PC-9 (cell line): ENCODE data around the gene SMIM22.

Experiments
- EZH2 ChIP-seq: fragments of 200-600 bp; sonication (generic); IDR thresholded peaks from 2 replicates; pipeline ENCODE4 v1.8.0; 2017; ENCODE audit warnings: antibody characterized with exemption, low read depth
- TF ChIP-seq, protein P1 (sequence below): fragments of 200-600 bp; sonication (generic); conservative IDR thresholded peaks from 2 replicates; pipeline ENCODE4 v1.6.1; 2017; ENCODE audit warnings: mixed run types, antibody characterized with exemption, mild to moderate bottlenecking, moderate library complexity

DNA sequence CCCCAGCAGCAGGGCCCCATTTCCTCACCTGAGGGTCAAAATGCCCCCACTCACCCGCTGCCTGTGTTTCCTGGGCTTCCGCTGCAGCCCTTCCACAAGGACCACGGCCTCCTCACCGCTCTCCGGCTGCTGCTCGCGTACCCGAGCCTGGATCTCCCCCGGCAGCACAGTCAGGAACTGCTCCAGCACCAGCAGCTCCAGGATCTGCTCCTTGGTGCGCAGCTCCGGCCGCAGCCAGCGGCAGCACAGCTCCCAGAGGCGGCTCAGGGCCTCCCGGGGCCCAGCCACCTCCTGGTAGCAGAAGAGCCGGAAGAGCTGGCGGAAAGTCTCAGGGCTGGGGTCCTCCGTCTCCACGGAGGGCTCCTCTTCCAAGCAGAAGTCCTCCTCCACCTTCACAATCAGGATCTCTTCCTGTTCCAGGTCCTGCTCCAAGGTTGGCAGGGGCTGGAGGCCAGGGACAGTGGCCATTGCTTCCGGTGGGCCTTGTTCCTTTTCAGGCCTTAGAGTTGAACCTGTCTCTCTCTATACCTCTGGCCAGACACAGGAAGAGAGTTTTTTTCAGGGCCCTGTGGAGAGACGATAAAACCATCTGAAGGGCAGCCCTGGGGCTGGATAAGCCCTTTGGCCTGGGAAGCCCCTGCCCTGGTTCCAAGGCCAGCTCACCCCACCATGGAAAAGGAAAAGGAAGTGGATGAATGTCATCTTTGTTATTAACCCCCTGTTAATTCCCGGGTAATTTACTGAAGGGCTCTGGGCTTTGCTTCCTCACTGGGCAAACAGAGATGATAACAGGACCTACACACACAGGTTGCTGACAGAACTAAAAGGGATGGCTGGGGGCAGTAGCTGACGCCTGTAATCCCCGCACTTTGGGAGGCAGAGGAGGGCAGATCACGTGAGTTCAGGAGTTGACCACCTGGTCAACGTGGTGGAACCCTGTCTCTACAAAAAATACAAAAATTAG is 29.4 kb upstream of the SMIM22 start:
- TF ChIP-seq, protein P1, sequence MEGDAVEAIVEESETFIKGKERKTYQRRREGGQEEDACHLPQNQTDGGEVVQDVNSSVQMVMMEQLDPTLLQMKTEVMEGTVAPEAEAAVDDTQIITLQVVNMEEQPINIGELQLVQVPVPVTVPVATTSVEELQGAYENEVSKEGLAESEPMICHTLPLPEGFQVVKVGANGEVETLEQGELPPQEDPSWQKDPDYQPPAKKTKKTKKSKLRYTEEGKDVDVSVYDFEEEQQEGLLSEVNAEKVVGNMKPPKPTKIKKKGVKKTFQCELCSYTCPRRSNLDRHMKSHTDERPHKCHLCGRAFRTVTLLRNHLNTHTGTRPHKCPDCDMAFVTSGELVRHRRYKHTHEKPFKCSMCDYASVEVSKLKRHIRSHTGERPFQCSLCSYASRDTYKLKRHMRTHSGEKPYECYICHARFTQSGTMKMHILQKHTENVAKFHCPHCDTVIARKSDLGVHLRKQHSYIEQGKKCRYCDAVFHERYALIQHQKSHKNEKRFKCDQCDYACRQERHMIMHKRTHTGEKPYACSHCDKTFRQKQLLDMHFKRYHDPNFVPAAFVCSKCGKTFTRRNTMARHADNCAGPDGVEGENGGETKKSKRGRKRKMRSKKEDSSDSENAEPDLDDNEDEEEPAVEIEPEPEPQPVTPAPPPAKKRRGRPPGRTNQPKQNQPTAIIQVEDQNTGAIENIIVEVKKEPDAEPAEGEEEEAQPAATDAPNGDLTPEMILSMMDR: no peak
- TF ChIP-seq EZH2: no peak
